CD4-positive, alpha-beta T cell treated with Interleukin-12 subunit alpha and Interleukin-12 subunit beta, for 1 hour (primary cell): ENCODE results near the gene CLEC18A.
"Not testable (repeated sequence)": the region's sequence is repeated elsewhere in the genome, so short reads cannot be mapped to it uniquely, and the experiment has no call there.

Experiments
- DNase-seq: peaks from one replicate; pipeline ENCODE4 v3.0.0-alpha.2; 2020

The CLEC18A gene

GRCh38 chr16:69931631-69932030, 19.5 kb upstream of the CLEC18A start:
- DNase-seq, result no peak

- DNase-seq, result no peak
Observed at GRCh38 chr16:69932228-69932627, 18.9 kb upstream of the CLEC18A start.

- DNase-seq, result no peak
Observed at GRCh38 chr16:69932691-69933392, 18.3 kb upstream of the CLEC18A start.

GRCh38 chr16:69934044-69934443, 17.1 kb upstream of the CLEC18A start:
- no peak for DNase-seq

GRCh38 chr16:69934751-69935150, 16.4 kb upstream of the CLEC18A start:
- no peak for DNase-seq

GRCh38 chr16:69935278-69935711, 15.8 kb upstream of the CLEC18A start:
- no peak for DNase-seq

GRCh38 chr16:69935740-69936139, 15.4 kb upstream of the CLEC18A start:
- no peak for DNase-seq

- no peak for DNase-seq
Observed at GRCh38 chr16:69936252-69936651, 14.9 kb upstream of the CLEC18A start.

GRCh38 chr16:69936751-69937211, 14.4 kb upstream of the CLEC18A start:
- no peak for DNase-seq

GRCh38 chr16:69937465-69937951, 13.6 kb upstream of the CLEC18A start:
- no peak for DNase-seq

GRCh38 chr16:69938981-69939820, 11.9 kb upstream of the CLEC18A start:
- no peak for DNase-seq

GRCh38 chr16:69939821-69940585, 11.1 kb upstream of the CLEC18A start:
- no peak for DNase-seq

- DNase-seq, result no peak
Observed at GRCh38 chr16:69940676-69941075, 10.5 kb upstream of the CLEC18A start.

GRCh38 chr16:69941251-69942098, 9.7 kb upstream of the CLEC18A start:
- no peak for DNase-seq

GRCh38 chr16:69942099-69942491, 9.0 kb upstream of the CLEC18A start:
- no peak for DNase-seq

GRCh38 chr16:69942627-69943170, 8.4 kb upstream of the CLEC18A start:
- DNase-seq, result no peak

GRCh38 chr16:69943241-69944036, 7.7 kb upstream of the CLEC18A start:
- DNase-seq, result not testable (repeated sequence)

- DNase-seq, result not testable (repeated sequence)
Observed at GRCh38 chr16:69950411-69950810, 723 bp upstream of the CLEC18A start.

- DNase-seq, result not testable (repeated sequence)
Observed at GRCh38 chr16:69951672-69952031, 518 bp downstream of the CLEC18A start.

- DNase-seq, result not testable (repeated sequence)
Observed at GRCh38 chr16:69952116-69952515, 982 bp downstream of the CLEC18A start.
